SU-DHL-6 (cell line): Measurements from ENCODE around the gene RPL6.
"Not testable (repeated sequence)": the region's sequence is repeated elsewhere in the genome, so short reads cannot be mapped to it uniquely, and the experiment has no call there.

Source experiments
- H2AFZ ChIP-seq: fragments of 200-600 bp; sonication (generic); 2 replicates; pipeline ENCODE4 v1.6.1; 2014; ENCODE audit warnings: low read depth, mild to moderate bottlenecking, moderate library complexity, mixed read lengths, antibody characterized with exemption, low read length; ENCODE audit not compliant: severe bottlenecking
- H3F3A ChIP-seq: fragments of 200-600 bp; shearing (Covaris generic); 2 replicates; pipeline ENCODE4 v1.6.0; 2016; ENCODE audit warnings: antibody characterized with exemption, mild to moderate bottlenecking; ENCODE audit not compliant: insufficient read depth
- H3K27ac ChIP-seq: fragments of 200-600 bp; sonication (generic); 2 replicates; pipeline ENCODE4 v1.5.1; 2016; ENCODE audit warnings: low read depth, mild to moderate bottlenecking, low read length, moderate library complexity, mixed read lengths
- H3K27me3 ChIP-seq: fragments of 200-600 bp; sonication (generic), shearing (Covaris generic); 2 replicates; pipeline ENCODE4 v1.6.0; 2014; ENCODE audit warnings: mild to moderate bottlenecking, low read length
- H3K36me3 ChIP-seq: fragments of 200-600 bp; sonication (generic); 2 replicates; pipeline ENCODE4 v1.6.1; 2014; ENCODE audit warnings: mild to moderate bottlenecking, low read length, mixed read lengths
- H3K4me2 ChIP-seq: fragments of 300-600, 200-600 bp; shearing (Covaris generic), sonication (generic); 2 replicates; pipeline ENCODE4 v1.6.0; 2014; ENCODE audit warnings: low read length, low read depth, mild to moderate bottlenecking; ENCODE audit not compliant: poor library complexity, severe bottlenecking
- H3K4me3 ChIP-seq: fragments of 200-600 bp; sonication (generic); 2 replicates; pipeline ENCODE4 v1.5.1; 2014; ENCODE audit warnings: antibody characterized with exemption, low read length, mild to moderate bottlenecking, mixed read lengths; ENCODE audit not compliant: insufficient read depth, poor library complexity, severe bottlenecking
- H3K79me2 ChIP-seq: fragments of 200-600 bp; sonication (generic); 2 replicates; pipeline ENCODE4 v1.6.1; 2014; ENCODE audit warnings: mild to moderate bottlenecking, low read length, moderate library complexity; ENCODE audit not compliant: insufficient read depth
- H3K9ac ChIP-seq: fragments of 200-600 bp; sonication (generic); 2 replicates; pipeline ENCODE4 v1.7.0; 2014; ENCODE audit warnings: mild to moderate bottlenecking, low read length
- H3K9me2 ChIP-seq: fragments of 200-600 bp; sonication (generic); replicated peaks from 2 replicates; pipeline ENCODE4 v1.6.1; 2014; ENCODE audit warnings: low read length; ENCODE audit not compliant: insufficient read depth
- H3K9me3 ChIP-seq: fragments of 200-600 bp; sonication (generic); 2 replicates; pipeline ENCODE4 v1.6.1; 2014; ENCODE audit warnings: low read length, mixed read lengths; ENCODE audit not compliant: insufficient read depth
- H4K20me1 ChIP-seq: fragments of 200-600 bp; sonication (generic); 2 replicates; pipeline ENCODE4 v1.6.1; 2014; ENCODE audit warnings: low read depth, mild to moderate bottlenecking, antibody characterized with exemption, low read length, moderate library complexity, mixed read lengths
- EZH2phosphoT487 ChIP-seq: fragments of 200-600 bp; sonication (generic), shearing (Covaris generic); conservative IDR thresholded peaks from 2 replicates; pipeline ENCODE4 v1.6.1; 2018; ENCODE audit warnings: mild to moderate bottlenecking, antibody characterized with exemption, low read length, moderate library complexity, mixed read lengths
- TF ChIP-seq, protein P1 (sequence below): fragments of 200-600 bp; sonication (generic); IDR thresholded peaks from one replicate; pipeline ENCODE4 v1.5.1; 2017; ENCODE audit warnings: antibody characterized with exemption, mild to moderate bottlenecking, low read length, moderate library complexity; ENCODE audit not compliant: insufficient read depth, poor library complexity, severe bottlenecking

RPL6 gene

DNA sequence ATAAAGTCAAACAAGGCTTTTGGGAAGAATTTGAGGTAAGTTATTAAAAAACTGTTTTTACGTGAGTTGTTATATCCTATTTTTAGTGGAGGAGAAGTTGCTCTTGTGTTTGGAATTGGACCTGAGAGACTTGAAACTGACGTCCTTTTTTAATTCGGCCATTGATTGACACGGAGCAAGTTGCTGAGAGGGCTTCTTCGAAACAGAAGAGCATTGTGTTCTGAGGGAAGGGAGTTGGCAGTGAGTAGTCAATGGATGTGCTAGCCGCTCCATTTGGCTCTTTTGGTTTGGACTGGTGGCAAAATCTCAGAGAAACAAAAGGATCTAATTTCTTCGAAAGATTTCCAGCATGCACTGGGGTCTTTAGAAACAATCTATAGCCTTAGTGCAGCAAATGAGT, 46.6 kb upstream of the RPL6 start:
- no peak overlapping the region for H3K9ac ChIP-seq
- no peaks in the 10 kb centered on the region for H3K79me2 ChIP-seq
- H2AFZ ChIP-seq, result no peak overlapping the region
- no peak overlapping the region for H3K4me2 ChIP-seq
- H3K4me3 ChIP-seq, result no peak overlapping the region
- H3K9me3 ChIP-seq, result no peaks in the 10 kb centered on the region
- no peaks in the 10 kb centered on the region for H3K27me3 ChIP-seq
- no peaks in the 10 kb centered on the region for H3F3A ChIP-seq
- no peaks in the 10 kb centered on the region for H3K9me2 ChIP-seq
- H3K27ac ChIP-seq, result no peak overlapping the region
- peaks cover 14% of the 10 kb centered on the region for H3K36me3 ChIP-seq
- no peak for TF ChIP-seq EZH2phosphoT487
- H4K20me1 ChIP-seq, result no peaks in the 10 kb centered on the region

DNA sequence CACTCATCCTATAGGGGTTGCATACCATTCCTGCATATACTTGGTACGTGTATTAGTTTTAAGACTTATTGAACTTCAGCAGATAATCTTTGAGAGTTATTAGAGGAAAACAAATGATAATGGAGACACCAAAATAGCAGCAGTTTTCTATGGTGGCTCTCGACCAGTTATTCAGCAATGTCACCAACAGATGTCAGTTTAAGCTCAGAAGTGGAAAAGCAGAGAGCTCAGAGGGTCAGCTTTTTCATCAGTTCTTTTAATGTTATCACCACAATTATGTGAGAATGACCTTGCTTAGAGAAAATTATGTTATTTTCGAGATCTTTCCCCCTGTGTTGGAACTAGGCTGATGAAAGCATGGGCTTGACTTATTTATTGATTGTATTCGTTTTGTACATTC, 41.3 kb upstream of the RPL6 start:
- no peak overlapping the region for H3K9ac ChIP-seq
- no peak overlapping the region for H3K27ac ChIP-seq
- H3K4me2 ChIP-seq, result no peak overlapping the region
- no peaks in the 10 kb centered on the region for H4K20me1 ChIP-seq
- no peaks in the 10 kb centered on the region for H3K79me2 ChIP-seq
- H3K9me3 ChIP-seq, result no peaks in the 10 kb centered on the region
- no peak for TF ChIP-seq EZH2phosphoT487
- TF ChIP-seq, protein P1, sequence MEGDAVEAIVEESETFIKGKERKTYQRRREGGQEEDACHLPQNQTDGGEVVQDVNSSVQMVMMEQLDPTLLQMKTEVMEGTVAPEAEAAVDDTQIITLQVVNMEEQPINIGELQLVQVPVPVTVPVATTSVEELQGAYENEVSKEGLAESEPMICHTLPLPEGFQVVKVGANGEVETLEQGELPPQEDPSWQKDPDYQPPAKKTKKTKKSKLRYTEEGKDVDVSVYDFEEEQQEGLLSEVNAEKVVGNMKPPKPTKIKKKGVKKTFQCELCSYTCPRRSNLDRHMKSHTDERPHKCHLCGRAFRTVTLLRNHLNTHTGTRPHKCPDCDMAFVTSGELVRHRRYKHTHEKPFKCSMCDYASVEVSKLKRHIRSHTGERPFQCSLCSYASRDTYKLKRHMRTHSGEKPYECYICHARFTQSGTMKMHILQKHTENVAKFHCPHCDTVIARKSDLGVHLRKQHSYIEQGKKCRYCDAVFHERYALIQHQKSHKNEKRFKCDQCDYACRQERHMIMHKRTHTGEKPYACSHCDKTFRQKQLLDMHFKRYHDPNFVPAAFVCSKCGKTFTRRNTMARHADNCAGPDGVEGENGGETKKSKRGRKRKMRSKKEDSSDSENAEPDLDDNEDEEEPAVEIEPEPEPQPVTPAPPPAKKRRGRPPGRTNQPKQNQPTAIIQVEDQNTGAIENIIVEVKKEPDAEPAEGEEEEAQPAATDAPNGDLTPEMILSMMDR, result no peak
- H2AFZ ChIP-seq, result no peak overlapping the region
- H3K4me3 ChIP-seq, result no peak overlapping the region
- H3K9me2 ChIP-seq, result no peaks in the 10 kb centered on the region
- H3K27me3 ChIP-seq, result no peaks in the 10 kb centered on the region
- H3F3A ChIP-seq, result no peaks in the 10 kb centered on the region
- peaks cover 8% of the 10 kb centered on the region for H3K36me3 ChIP-seq

DNA sequence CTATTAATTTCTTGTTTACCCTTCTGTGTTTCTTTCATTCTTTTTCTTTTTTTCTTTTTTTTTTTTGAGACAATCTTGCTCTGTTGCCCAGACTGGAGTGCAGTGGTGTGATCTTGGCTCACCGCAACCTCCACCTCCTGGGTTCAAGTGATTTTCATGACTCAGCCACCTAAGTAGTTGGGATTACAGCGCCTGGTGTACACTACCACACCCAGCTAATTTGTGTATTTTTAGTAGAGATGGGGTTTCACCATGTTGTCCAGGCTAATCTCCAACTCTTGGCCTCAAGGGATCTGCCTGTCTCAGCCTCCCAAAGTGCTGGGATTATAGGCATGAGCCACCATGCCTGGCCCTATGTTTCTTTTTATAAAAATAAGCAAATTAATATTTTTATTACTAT, 38.8 kb upstream of the RPL6 start:
- H3F3A ChIP-seq, H3K9ac ChIP-seq, H2AFZ ChIP-seq, H3K36me3 ChIP-seq, H3K9me3 ChIP-seq, H3K9me2 ChIP-seq, H3K27ac ChIP-seq, H3K4me3 ChIP-seq, H4K20me1 ChIP-seq, H3K4me2 ChIP-seq, H3K27me3 ChIP-seq: not testable (repeated sequence)
- H3K79me2 ChIP-seq, result peaks cover 15% of the 10 kb centered on the region; the same call in 1 of the 2 replicates

DNA sequence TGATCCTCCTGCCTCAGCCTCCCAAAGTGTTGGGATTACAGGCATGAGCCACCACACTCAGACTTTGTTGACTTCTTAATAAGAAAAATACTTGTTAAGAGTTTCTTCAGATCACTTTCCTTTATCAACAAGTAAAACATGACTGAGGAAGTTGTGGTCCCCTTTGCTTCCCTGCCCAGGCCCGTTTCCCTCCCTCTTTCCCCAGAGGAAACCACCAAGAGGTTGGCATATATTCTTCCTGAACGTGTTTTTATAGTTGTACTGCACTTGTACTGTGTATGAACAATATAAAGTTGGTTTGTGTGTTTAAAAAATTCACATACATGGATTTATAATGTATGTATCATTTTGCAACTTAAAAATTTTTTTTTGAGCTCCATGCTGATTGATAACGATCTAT, 37.7 kb upstream of the RPL6 start:
- Histone ChIP-seq H3K36me3 (peaks cover 3% of the 10 kb centered on the region; the same call in 1 of the 2 replicates), H3K4me3 (no peak overlapping the region), H4K20me1 (no peaks in the 10 kb centered on the region)

More for the DNA sequence above, 37.7 kb upstream of the RPL6 start:
- Histone ChIP-seq H2AFZ (no peak overlapping the region), H3K79me2 (peaks cover 23% of the 10 kb centered on the region; the same call in 1 of the 2 replicates), H3K27me3 (no peaks in the 10 kb centered on the region), H3K4me2 (no peak overlapping the region), H3K9me3 (no peaks in the 10 kb centered on the region), H3F3A (no peaks in the 10 kb centered on the region), H3K27ac (no peak overlapping the region), H3K9ac (no peak overlapping the region), H3K9me2 (no peaks in the 10 kb centered on the region)
- TF ChIP-seq, protein P1, result no peak
- TF ChIP-seq EZH2phosphoT487, result no peak
